Upper lobe of right lung (tissue), 1 donor: ENCODE data around the gene PTER. TPM values are rescaled to one million over a fixed set of nuclear protein-coding genes. Genes with fewer than 3 reads are reported as not detected.

Experiments
- ATAC-seq: fragments of 200-7000 bp; cut with Tn5 transposase; one replicate; pipeline ENCODE4 v1.9.1; 2020; ENCODE audit warnings: mild to moderate bottlenecking, moderate library complexity
- DNase-seq: peaks from one replicate; pipeline ENCODE4 v3.0.0-alpha.2; 2020
- H3K27ac ChIP-seq: fragments of 200-600 bp; one replicate; pipeline ENCODE4 v1.8.0; 2022
- H3K27me3 ChIP-seq: fragments of 200-600 bp; one replicate; pipeline ENCODE4 v1.8.0; 2022; ENCODE audit warnings: mild to moderate bottlenecking
- H3K36me3 ChIP-seq: fragments of 200-600 bp; one replicate; pipeline ENCODE4 v1.8.0; 2022
- H3K4me1 ChIP-seq: fragments of 200-600 bp; one replicate; pipeline ENCODE4 v1.8.0; 2022
- H3K4me3 ChIP-seq: fragments of 200-600 bp; one replicate; pipeline ENCODE4 v1.8.0; 2022; ENCODE audit warnings: mild to moderate bottlenecking
- H3K9me3 ChIP-seq: fragments of 200-600 bp; one replicate; pipeline ENCODE4 v1.8.0; 2022
- CTCF ChIP-seq: fragments of 200-600 bp; IDR thresholded peaks from one replicate; pipeline ENCODE4 v1.8.0; 2022; ENCODE audit warnings: antibody characterized with exemption
- intact Hi-C: fragments of 100-400 bp; cut with DNase I; formaldehyde crosslinking; loops from one replicate; pipeline ENCODE4 v1.11.0; 2022
- total RNA-seq: library from RNA; stranded (reverse); fragmentation: NEBNext Ultra II Directional; extraction: Animal tissue kit (Norgen Biotek cat#: 25700); gene quantifications from one replicate; pipeline ENCODE4 v1.2.1, GENCODE V29; 2021
- donor health status: DM: no; HTN: yes; CAD: no; lungs with severe emphysema.

The PTER gene
- total RNA-seq, 1 donor from 2014 or later: 18.1 TPM

GRCh38 chr10:16521311-16522016 lies 84.7 kb downstream of the PTER start, which contains the start of gene C1QL3:
Gene C1QL3 (minus strand): TSS chr10:16521879. CDS start chr10:16521065, 814 bp downstream.
- Histone ChIP-seq H3K9me3 (no peaks in the 10 kb centered on the region), H3K36me3 (no peaks in the 10 kb centered on the region), H3K27ac (no peak within 1 kb of the TSS), H3K27me3 (peaks cover 33% of the 10 kb centered on the region), H3K4me1 (peaks cover 17% of the 10 kb centered on the region), H3K4me3 (peak within 1 kb of the TSS; percentile 45)
- DNase-seq (no peak), ATAC-seq (peak; percentile 45)
- intact Hi-C loops: no loop called here
- no peak for TF ChIP-seq CTCF

- Histone ChIP-seq H3K27me3 (no peaks in the 10 kb centered on the region), H3K4me1 (no peaks in the 10 kb centered on the region), H3K27ac (no peak overlapping the region), H3K9me3 (no peaks in the 10 kb centered on the region), H3K36me3 (no peaks in the 10 kb centered on the region), H3K4me3 (no peak overlapping the region)
- DNase-seq (no peak), ATAC-seq (no peak)
- intact Hi-C loops: no loop called here
- no peak for TF ChIP-seq CTCF
Observed at GRCh38 chr10:16527452-16527851, 90.6 kb downstream of the PTER start.

GRCh38 chr10:16529853-16530252 lies 93.0 kb downstream of the PTER start:
- DNase-seq: no peak
- Histone ChIP-seq H3K9me3 (no peaks in the 10 kb centered on the region), H3K4me3 (no peak overlapping the region), H3K27ac (no peak overlapping the region), H3K36me3 (no peaks in the 10 kb centered on the region), H3K4me1 (no peaks in the 10 kb centered on the region), H3K27me3 (no peaks in the 10 kb centered on the region)
- no peak for TF ChIP-seq CTCF
- intact Hi-C loops: no loop called here
- no peak for ATAC-seq

- Histone ChIP-seq H3K4me3 (no peak overlapping the region), H3K27me3 (no peaks in the 10 kb centered on the region), H3K4me1 (no peaks in the 10 kb centered on the region), H3K9me3 (no peaks in the 10 kb centered on the region), H3K27ac (no peak overlapping the region), H3K36me3 (no peaks in the 10 kb centered on the region)
- DNase-seq: no peak
- no peak for TF ChIP-seq CTCF
- intact Hi-C loops: no loop called here
- ATAC-seq: no peak
Observed at GRCh38 chr10:16536155-16536554, 99.3 kb downstream of the PTER start.

- H3K4me1 ChIP-seq: no peaks in the 10 kb centered on the region
- TF ChIP-seq CTCF: no peak
- H3K9me3 ChIP-seq: no peaks in the 10 kb centered on the region
- no peak for DNase-seq
- no peaks in the 10 kb centered on the region for H3K36me3 ChIP-seq
- no peaks in the 10 kb centered on the region for H3K27me3 ChIP-seq
- no peak for ATAC-seq
- H3K27ac ChIP-seq: no peak overlapping the region
- intact Hi-C loops: no loop called here
- no peak overlapping the region for H3K4me3 ChIP-seq
Observed at GRCh38 chr10:16544099-16544498, 107.3 kb downstream of the PTER start.
